Endodermal cell (in vitro differentiated cells): Measurements from ENCODE around the gene UPF3B. TPM values are rescaled to one million over a fixed set of nuclear protein-coding genes. Genes with fewer than 3 reads are reported as not detected.

ENCODE experiments used
- DNase-seq: peaks from one replicate; pipeline ENCODE4 v3.0.0-alpha.2; 2017
- H3K27ac ChIP-seq: 2 replicates; pipeline ENCODE4 v1.5.1; 2013; ENCODE audit warnings: mild to moderate bottlenecking, low read depth, low read length, moderate library complexity
- H3K27me3 ChIP-seq: 2 replicates; pipeline ENCODE4 v1.6.1; 2013; ENCODE audit warnings: mild to moderate bottlenecking, low read length, moderate library complexity; ENCODE audit not compliant: insufficient read depth, control insufficient read depth, poor library complexity, severe bottlenecking
- H3K36me3 ChIP-seq: 2 replicates; pipeline ENCODE4 v1.7.0; 2013; ENCODE audit warnings: mild to moderate bottlenecking, low read length, moderate library complexity; ENCODE audit not compliant: control insufficient read depth, insufficient read depth
- H3K4me1 ChIP-seq: one replicate; pipeline ENCODE4 v1.7.0; 2013; ENCODE audit warnings: low read length; ENCODE audit not compliant: control insufficient read depth, insufficient read depth
- H3K4me3 ChIP-seq: 2 replicates; pipeline ENCODE4 v1.5.1; 2013; ENCODE audit warnings: mild to moderate bottlenecking, low read length, moderate library complexity
- H3K9ac ChIP-seq: 2 replicates; pipeline ENCODE4 v1.6.1; 2013; ENCODE audit warnings: mild to moderate bottlenecking, low read length, moderate library complexity; ENCODE audit not compliant: poor library complexity, severe bottlenecking; ENCODE audit errors: extremely low read depth
- H3K9me3 ChIP-seq: 2 replicates; pipeline ENCODE4 v1.6.1; 2013; ENCODE audit warnings: mild to moderate bottlenecking, low read length, moderate library complexity; ENCODE audit not compliant: control insufficient read depth
- H3K27ac Mint-ChIP-seq: 2 replicates; pipeline ENCODE4 v1.8.0; 2020; ENCODE audit warnings: mixed read lengths
- H3K27me3 Mint-ChIP-seq: 2 replicates; pipeline ENCODE4 v1.8.0; 2021; ENCODE audit warnings: mild to moderate bottlenecking, mixed read lengths; ENCODE audit not compliant: insufficient read depth
- H3K36me3 Mint-ChIP-seq: 2 replicates; pipeline ENCODE4 v1.8.0; 2020; ENCODE audit warnings: low read depth, mixed read lengths
- H3K4me1 Mint-ChIP-seq: 2 replicates; pipeline ENCODE4 v1.8.0; 2020; ENCODE audit warnings: mixed read lengths
- H3K4me3 Mint-ChIP-seq: 2 replicates; pipeline ENCODE4 v1.8.0; 2020; ENCODE audit warnings: mild to moderate bottlenecking, moderate library complexity, mixed read lengths
- H3K9me3 Mint-ChIP-seq: 2 replicates; pipeline ENCODE4 v1.8.0; 2020; ENCODE audit warnings: mild to moderate bottlenecking, mixed read lengths
- WGBS, 2 experiments: methylation state at CpG; one replicate each; pipeline versions ENCODE4 v1.1.5 to v1.1.7; 2013; ENCODE audit warnings: missing lambda C conversion rate in 2 of 2, mixed read lengths in 1 of 2; ENCODE audit not compliant: insufficient coverage in 1 of 2, insufficient read length in 1 of 2; 5-methylcytosine and 5-hydroxymethylcytosine counted together
- total RNA-seq, 2 donors: library from RNA; stranded (reverse); fragmentation: NEBNext Ultra II Directional in 1 of 2; extraction: Animal tissue kit (Norgen Biotek cat#: 25700) in 1 of 2; gene quantifications; 2 replicates in 1 of 2; 3 replicates in 1 of 2; pipeline ENCODE4 v1.2.1, GENCODE V29; 2021
- TF ChIP-seq, protein P1 (sequence below): fragments of 200-600 bp; sonication (generic); conservative IDR thresholded peaks from 2 replicates; pipeline ENCODE4 v1.5.0; 2021; ENCODE audit warnings: antibody characterized with exemption, mild to moderate bottlenecking

UPF3B gene
- total RNA-seq, 2 donors from 2014 or later: 19.0 to 21.9 TPM

DNA sequence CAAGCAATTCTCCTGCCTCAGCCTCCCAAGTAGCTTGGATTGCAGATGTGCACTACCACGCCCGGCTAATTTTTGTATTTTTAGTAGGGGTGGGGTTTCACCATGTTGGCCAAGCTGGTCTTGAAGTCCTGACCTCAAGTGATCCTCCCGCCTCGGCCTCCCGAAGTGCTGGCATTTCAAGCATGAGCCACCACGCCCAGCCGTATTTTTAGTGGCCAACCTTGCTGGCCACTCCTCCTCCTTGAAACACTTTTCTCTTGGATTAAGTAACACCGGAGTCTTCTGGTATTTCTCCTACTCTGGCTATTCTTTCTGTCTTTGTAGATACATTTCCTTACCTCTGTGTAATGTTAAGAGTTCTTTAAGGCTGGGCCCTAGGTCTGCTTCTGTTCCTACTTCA is 50.2 kb downstream of the UPF3B start:
- Mint-ChIP-seq H3K36me3 (peaks cover 7% of the 10 kb centered on the region), H3K9me3 (peaks cover 51% of the 10 kb centered on the region), H3K27ac (no peak overlapping the region), H3K4me3 (no peak overlapping the region), H3K27me3 (no peaks in the 10 kb centered on the region), H3K4me1 (no peaks in the 10 kb centered on the region)
- no peaks in the 10 kb centered on the region for H3K4me1 ChIP-seq
- no peak for DNase-seq
- H3K9me3 ChIP-seq: peaks cover 6% of the 10 kb centered on the region
- H3K36me3 ChIP-seq: no peaks in the 10 kb centered on the region
- no peak overlapping the region for H3K9ac ChIP-seq
- no peak overlapping the region for H3K27ac ChIP-seq
- TF ChIP-seq, protein P1, sequence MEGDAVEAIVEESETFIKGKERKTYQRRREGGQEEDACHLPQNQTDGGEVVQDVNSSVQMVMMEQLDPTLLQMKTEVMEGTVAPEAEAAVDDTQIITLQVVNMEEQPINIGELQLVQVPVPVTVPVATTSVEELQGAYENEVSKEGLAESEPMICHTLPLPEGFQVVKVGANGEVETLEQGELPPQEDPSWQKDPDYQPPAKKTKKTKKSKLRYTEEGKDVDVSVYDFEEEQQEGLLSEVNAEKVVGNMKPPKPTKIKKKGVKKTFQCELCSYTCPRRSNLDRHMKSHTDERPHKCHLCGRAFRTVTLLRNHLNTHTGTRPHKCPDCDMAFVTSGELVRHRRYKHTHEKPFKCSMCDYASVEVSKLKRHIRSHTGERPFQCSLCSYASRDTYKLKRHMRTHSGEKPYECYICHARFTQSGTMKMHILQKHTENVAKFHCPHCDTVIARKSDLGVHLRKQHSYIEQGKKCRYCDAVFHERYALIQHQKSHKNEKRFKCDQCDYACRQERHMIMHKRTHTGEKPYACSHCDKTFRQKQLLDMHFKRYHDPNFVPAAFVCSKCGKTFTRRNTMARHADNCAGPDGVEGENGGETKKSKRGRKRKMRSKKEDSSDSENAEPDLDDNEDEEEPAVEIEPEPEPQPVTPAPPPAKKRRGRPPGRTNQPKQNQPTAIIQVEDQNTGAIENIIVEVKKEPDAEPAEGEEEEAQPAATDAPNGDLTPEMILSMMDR: no peak
- no peaks in the 10 kb centered on the region for H3K27me3 ChIP-seq
- H3K4me3 ChIP-seq: no peak overlapping the region
- 90 to 100% methylated on average over 2 to 8 of the region's 8 CpGs for WGBS, 2 experiments

DNA sequence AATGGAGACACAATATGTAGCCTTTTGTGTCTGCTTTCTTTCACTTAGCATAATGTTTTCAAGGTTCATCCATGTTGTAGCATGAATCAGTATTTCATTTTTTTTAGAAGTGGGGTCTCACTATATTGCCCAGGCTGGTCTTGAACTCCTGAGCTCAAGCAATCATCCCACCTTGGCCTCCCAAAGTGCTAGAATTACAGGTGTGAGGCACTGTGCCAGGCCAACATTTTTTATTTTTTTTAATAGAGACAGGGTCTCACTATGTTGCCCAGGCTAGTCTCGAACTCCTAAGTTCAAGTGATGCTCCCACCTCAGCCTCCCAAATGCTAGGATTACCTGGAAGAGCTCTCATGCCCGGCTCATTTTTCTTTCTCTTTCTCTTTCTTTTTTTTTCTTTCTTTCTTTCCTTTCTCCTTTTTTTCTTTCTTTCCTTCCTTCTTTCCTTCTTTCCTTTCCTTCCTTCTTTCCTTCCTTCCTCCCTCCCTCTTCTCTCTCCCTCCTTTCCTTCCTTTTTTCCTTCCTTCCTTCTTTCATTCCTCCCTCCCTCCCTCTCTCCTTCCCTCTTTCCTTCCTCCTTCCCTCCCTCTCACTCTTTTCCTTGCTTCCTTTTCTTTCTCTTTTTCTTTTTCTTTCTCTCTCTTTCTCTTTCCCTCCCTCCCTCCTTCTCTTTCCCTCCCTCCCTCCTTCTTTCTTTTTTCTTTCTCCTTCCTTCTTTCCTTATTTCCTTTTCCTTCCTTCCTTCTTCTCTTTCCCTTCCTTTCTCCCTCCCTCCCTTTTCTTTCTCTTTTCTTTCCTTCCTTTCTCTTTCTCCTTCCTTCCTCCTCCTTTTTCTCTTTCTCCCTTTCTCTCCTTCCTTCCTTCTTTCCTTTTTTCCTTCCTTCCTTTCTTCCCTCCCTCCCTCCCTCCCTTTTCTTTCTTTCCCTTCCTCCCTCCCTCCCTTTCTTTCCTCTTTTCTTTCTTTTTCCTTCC is 51.2 kb downstream of the UPF3B start:
- Mint-ChIP-seq H3K4me3 (no peak overlapping the region), H3K9me3 (peaks cover 52% of the 10 kb centered on the region), H3K36me3 (peaks cover 7% of the 10 kb centered on the region), H3K4me1 (no peaks in the 10 kb centered on the region), H3K27me3 (no peaks in the 10 kb centered on the region), H3K27ac (no peak overlapping the region)
- WGBS, 2 experiments: 77 to 85% methylated on average over 2 of the region's 2 CpGs
- Histone ChIP-seq H3K27ac (no peak overlapping the region), H3K4me3 (no peak overlapping the region), H3K9me3 (peaks cover 6% of the 10 kb centered on the region), H3K36me3 (no peaks in the 10 kb centered on the region), H3K9ac (no peak overlapping the region), H3K4me1 (no peaks in the 10 kb centered on the region), H3K27me3 (no peaks in the 10 kb centered on the region)
- no peak for DNase-seq
- TF ChIP-seq, protein P1: no peak

GRCh38 chrX:119791437-119792231 is 61.1 kb downstream of the UPF3B start, which contains the start of gene RPL39:
RPL39 (minus strand) TSS chrX:119791630; CDS start chrX:119791576, 54 bp downstream.
- TF ChIP-seq, protein P1: no peak
- Mint-ChIP-seq H3K27ac (peak within 1 kb of the TSS; percentile 98), H3K9me3 (peaks cover 43% of the 10 kb centered on the region)

More at GRCh38 chrX:119791437-119792231, 61.1 kb downstream of the UPF3B start, which contains the start of gene RPL39:
- Histone ChIP-seq H3K9me3 (no peaks in the 10 kb centered on the region), H3K36me3 (peaks cover 31% of the 10 kb centered on the region), H3K9ac (peak within 1 kb of the TSS; percentile 96), H3K4me3 (peak within 1 kb of the TSS; percentile 90), H3K27me3 (no peaks in the 10 kb centered on the region), H3K4me1 (no peaks in the 10 kb centered on the region), H3K27ac (peak within 1 kb of the TSS; percentile 97)
- peak within 1 kb of the TSS; percentile 96 for H3K4me3 Mint-ChIP-seq
- H3K36me3 Mint-ChIP-seq: peaks cover 33% of the 10 kb centered on the region
- peak; percentile 90 for DNase-seq
- 0% methylated on average over 10 to 58 of the region's 58 CpGs for WGBS, 2 experiments
- H3K4me1 Mint-ChIP-seq: peaks cover 8% of the 10 kb centered on the region
- H3K27me3 Mint-ChIP-seq: no peaks in the 10 kb centered on the region
